ENCODE results near the gene NUP43. TPM values are rescaled to one million over a fixed set of nuclear protein-coding genes. Genes with fewer than 3 reads are reported as not detected.

NUP43 gene
- total and polyA plus RNA-seq, 2 of the 13 experiments (the other 11 are each of a cell fraction or from before 2014, with no cell fraction given), result 38.9 to 85.1 TPM

GRCh38 chr6:149756261-149756636 lies 9.9 kb upstream of the NUP43 start (continued):
- TF ChIP-seq, protein P1, sequence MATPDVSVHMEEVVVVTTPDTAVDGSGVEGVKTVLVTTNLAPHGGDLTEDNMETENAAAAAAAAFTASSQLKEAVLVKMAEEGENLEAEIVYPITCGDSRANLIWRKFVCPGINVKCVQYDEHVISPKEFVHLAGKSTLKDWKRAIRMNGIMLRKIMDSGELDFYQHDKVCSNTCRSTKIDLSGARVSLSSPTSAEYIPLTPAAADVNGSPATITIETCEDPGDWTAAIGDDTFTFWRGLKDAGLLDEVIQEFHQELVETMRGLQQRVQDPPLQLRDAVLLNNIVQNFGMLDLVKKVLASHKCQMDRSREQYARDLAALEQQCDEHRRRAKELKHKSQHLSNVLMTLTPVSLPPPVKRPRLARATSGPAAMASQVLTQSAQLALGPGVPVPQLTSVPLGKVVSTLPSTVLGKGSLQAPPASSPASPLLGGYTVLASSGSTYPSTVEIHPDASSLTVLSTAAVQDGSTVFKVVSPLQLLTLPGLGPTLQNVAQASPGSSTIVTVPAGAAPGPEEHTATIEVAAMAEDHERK (CRISPR knock-in tag; IDR thresholded peaks at IDR 0.05; ENCODE audit: low read depth), result no peak
- TF ChIP-seq ZNF788 (CRISPR knock-in tag; IDR thresholded peaks at IDR 0.05; ENCODE audit: borderline replicate concordance) (no peak), KLF9 (CRISPR knock-in tag; IDR thresholded peaks at IDR 0.05; ENCODE audit: low read depth) (no peak), ZNF362 (CRISPR knock-in tag; IDR thresholded peaks at IDR 0.05; ENCODE audit: borderline replicate concordance) (no peak)

DNA sequence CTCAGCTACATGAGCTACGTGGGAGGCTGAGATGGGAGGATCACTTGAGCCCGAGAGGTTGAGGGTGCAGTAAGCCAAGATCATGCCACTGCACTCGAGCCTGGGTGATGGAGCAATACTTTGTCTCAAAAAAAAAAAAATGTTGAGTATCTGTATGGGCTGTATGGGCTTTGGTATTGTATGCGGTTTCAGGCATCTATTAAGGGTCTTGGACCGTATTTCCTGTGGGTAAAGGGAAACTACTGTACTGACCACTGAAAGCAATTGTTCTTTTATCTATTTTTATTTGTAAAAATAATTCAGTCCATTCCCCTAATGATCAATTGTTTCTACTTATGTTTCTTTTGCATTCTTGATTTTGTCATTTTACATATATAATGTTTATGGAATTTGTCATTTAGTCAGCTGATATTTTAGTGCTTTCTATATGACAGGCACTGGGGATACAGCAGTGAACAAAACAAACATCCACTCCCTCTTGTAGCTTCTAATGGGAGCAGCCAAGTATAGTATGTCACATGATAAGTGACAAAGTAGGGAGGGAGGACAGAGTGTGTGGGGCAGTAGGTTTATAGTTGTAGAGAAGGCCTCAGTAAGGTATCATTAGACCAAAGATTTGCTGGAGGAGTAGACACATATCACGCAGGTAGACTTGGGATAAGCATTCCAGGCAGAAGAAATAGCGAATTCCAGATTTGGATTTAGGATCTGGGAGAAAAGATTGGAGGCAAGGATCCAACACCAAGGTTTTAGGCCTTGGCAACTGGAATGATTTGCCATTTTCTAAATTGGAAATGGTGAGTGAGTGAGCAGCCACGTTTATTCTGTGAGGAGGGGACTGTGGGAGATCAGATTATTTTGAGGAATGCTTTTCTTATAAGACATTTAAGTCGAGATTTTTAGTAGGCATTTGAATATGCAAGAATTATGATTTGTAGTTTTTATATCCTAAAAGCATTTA lies 9.3 kb upstream of the NUP43 start:
- TF ChIP-seq ZFP41 (CRISPR knock-in tag; IDR thresholded peaks at IDR 0.05; ENCODE audit: borderline replicate concordance), result no peak
- peak; percentile 34; the same call in 1 of the 2 replicates for TF ChIP-seq POLR2AphosphoS5 (IDR thresholded peaks at IDR 0.05; ENCODE audit: low read depth, low read length)
- no peak for TF ChIP-seq RXRB (CRISPR knock-in tag; IDR thresholded peaks at IDR 0.05; ENCODE audit: borderline replicate concordance)
- TF ChIP-seq ZNF720 (CRISPR knock-in tag; IDR thresholded peaks at IDR 0.05), result no peak
- TF ChIP-seq JDP2 (CRISPR knock-in tag; IDR thresholded peaks at IDR 0.05; ENCODE audit: borderline replicate concordance), result no peak
- no peak for TF ChIP-seq MXD4 (CRISPR knock-in tag; IDR thresholded peaks at IDR 0.05)
- TF ChIP-seq RBFOX2 (IDR thresholded peaks at IDR 0.05; ENCODE audit: low read depth, low read length), result peak; percentile 23; the same call in 1 of the 2 replicates
- TF ChIP-seq ZNF780A (CRISPR knock-in tag; IDR thresholded peaks at IDR 0.05), result no peak
- POLR2A ChIA-PET, result interaction anchor here (0.7 kb wide), 1 partner anchor 38 kb away, joined by 3 read pairs; the partner anchor contains the start of gene LATS1
- CTCF ChIA-PET (ENCODE audit: low intra/inter-chr PET ratio, low total read pairs), result no interaction called here

More for the DNA sequence above, 9.3 kb upstream of the NUP43 start:
- peaks cover 90% of the 10 kb centered on the region for H3K79me2 ChIP-seq (ENCODE audit: insufficient read depth, low read length)
- BruUV-seq (replicated peaks), result no TSS peak
- H3K4me1 ChIP-seq (ENCODE audit: insufficient read depth, low read length), result peaks cover 50% of the 10 kb centered on the region
- H3K9ac ChIP-seq (ENCODE audit: insufficient read depth, low read depth, low read length), result no peak overlapping the region
- intact Hi-C loops (cut with micrococcal nuclease; ENCODE audit: unreplicated experiment), result no loop called here
- no peaks in the 10 kb centered on the region; a peak in 1 of 5 replicates for H3K27me3 ChIP-seq (ENCODE audit: control insufficient read depth in 1 of 2, insufficient read depth in 2 of 2, low read length in 2 of 2)
- 96% methylated on average over 9 of the region's 9 CpGs for WGBS (ENCODE audit: low lambda C conversion rate)
- H4K20me1 ChIP-seq (ENCODE audit: insufficient read depth, low read length), result peaks cover 26% of the 10 kb centered on the region
- H3K27ac ChIP-seq (ENCODE audit: extremely low read length, insufficient read depth, low read length), result peak overlapping the region; percentile 8
- H3K36me3 ChIP-seq (replicated peaks in 1 of 2; ENCODE audit: control insufficient read depth in 1 of 2, insufficient read depth in 2 of 2, low read length in 2 of 2), result peaks cover 4 to 20% of the 10 kb centered on the region in 2 experiments
- no peaks in the 10 kb centered on the region for H3K9me3 ChIP-seq (ENCODE audit: low read length)
- DNase-seq (ENCODE audit: low spot score) (no peak), ATAC-seq (peak; percentile 39), FAIRE-seq (no peak)
- no peak overlapping the region for H3K4me2 ChIP-seq (ENCODE audit: low read depth, low read length)
- H3K4me3 ChIP-seq (replicated peaks in 1 of 3; ENCODE audit: insufficient read depth in 1 of 3, low read depth in 2 of 3, low read length in 3 of 3), result no peak overlapping the region
- no peak overlapping the region for H2AFZ ChIP-seq (ENCODE audit: low read length)
- in situ Hi-C loops (cut with HindIII; ENCODE audit: extremely low pct_ligation_motif_present, low pct_unique_long_range_greater_than_20kb), result no loop called here

Data from HepG2 (cell line).